Activated T-helper 2 cell treated with anti-CD3 and anti-CD28 coated beads, Interferon-gamma antibody, Interleukin-2, Interleukin-4, amounts not matched to agents 10 μg/mL and 5 μg/mL and 100 μg/mL, durations not matched to agents 14 hours and 24 hours and 36 hours (primary cell): ENCODE data around the gene ARF3. TPM values are rescaled to one million over a fixed set of nuclear protein-coding genes. Genes with fewer than 3 reads are reported as not detected.
A peak's percentile ranks its signal among the peaks of the same experiment; 100 is the strongest.
"Not testable (repeated sequence)": the region's sequence is repeated elsewhere in the genome, so short reads cannot be mapped to it uniquely, and the experiment has no call there.

Experiments used
- DNase-seq: peaks from one replicate; pipeline ENCODE4 v3.0.0; 2021; ENCODE audit warnings: low spot score
- H3K27ac Mint-ChIP-seq: one replicate; pipeline ENCODE4 v1.8.0; 2021; ENCODE audit warnings: mixed read lengths
- H3K27me3 Mint-ChIP-seq: one replicate; pipeline ENCODE4 v1.8.0; 2021; ENCODE audit warnings: low read depth, mixed read lengths
- H3K36me3 Mint-ChIP-seq: one replicate; pipeline ENCODE4 v1.8.0; 2021; ENCODE audit warnings: low read depth, mixed read lengths
- H3K4me1 Mint-ChIP-seq: one replicate; pipeline ENCODE4 v1.8.0; 2021; ENCODE audit warnings: low read depth, mixed read lengths
- H3K4me3 Mint-ChIP-seq: one replicate; pipeline ENCODE4 v1.8.0; 2021; ENCODE audit warnings: low read depth, mild to moderate bottlenecking, moderate library complexity, mixed read lengths
- H3K9me3 Mint-ChIP-seq: one replicate; pipeline ENCODE4 v1.8.0; 2021; ENCODE audit warnings: mixed read lengths
- intact Hi-C: fragments of 100-400 bp; cut with micrococcal nuclease; formaldehyde crosslinking; loops from one replicate; pipeline ENCODE4 v1.15.1; 2023
- total RNA-seq: library from RNA; stranded (reverse); gene quantifications from 2 replicates; pipeline ENCODE4 v1.2.3, GENCODE V29; 2022

Gene ARF3
- total RNA-seq, 1 donor from 2014 or later, result 135 TPM

DNA sequence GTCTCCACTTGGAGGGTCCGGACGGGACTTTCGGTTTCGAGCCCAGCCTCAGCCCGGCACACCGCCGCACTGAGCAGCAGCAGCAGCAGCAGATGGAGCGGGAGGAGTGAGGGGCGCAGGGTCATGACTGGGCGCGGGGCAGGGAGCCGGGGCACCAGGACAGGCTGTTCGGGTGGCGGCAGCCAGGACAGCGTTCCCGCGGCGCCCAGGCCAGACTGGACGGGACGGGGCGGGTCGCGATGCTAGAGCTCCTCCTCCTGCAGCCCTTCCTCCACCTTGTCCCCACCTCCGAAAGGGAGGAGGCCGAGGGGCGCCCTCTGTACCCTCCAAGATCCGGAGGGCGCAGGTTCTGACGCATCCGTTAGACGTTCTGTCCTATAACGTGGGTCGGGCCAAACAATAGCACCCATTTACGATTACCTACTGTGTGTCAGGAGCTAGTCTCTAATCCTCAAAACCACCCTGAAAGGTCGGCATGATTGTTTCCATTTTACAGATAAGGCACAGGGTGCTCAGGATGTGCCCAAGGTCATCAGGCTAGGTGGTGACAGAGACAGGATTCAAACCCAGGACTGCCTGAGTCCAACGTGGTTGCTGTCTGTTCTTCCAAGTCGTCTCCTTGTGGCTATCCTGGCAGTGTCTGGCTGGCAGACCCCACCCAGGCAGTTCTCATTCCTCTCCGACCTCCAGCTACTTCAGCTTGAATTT is 31.8 kb downstream of the ARF3 start, which contains the start of gene FKBP11:
Gene FKBP11, minus strand, starts transcription at position 189 of the 708 bp plus-strand sequence. Its CDS starts 64 bp downstream, at position 125.
- intact Hi-C loops, result loop anchor here (2.0 kb wide), 3 partner anchors 21 to 73 kb away; partner anchors contain the start of gene DDX23
- peaks cover 52% of the 10 kb centered on the region for H3K36me3 Mint-ChIP-seq

DNA sequence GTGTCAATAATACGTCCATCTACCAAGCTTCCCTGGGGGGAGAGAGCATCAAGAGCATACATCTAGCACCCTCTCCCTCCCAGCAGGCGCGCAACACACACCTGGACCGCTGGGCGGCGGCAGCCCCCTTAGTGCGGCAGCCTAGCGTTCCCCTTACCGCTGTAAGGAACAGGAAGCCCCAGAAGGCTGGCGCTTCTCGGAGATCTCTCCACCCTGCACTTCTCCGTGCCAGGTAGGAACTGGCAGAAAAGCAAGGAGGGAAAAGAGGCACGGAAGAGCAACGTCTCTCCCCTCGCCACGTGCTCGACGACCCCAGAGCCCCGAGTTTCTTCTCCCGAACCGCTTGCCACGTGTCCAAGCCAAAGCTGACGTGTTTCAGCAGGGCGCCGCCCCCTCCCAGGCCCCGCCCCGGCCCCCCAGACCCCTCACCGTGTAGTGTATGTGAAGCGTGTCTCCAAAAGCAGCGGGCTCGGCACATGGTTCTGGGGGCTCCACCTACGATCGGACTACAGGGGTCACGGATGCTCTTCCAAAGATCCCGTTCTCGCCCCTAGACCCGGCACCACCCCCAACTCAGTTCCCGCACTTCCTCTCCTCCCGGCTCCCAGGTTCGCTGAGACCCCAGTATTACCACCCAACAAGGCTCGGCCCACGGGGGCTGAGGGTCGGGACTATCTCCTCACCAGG is 32.5 kb downstream of the ARF3 start:
- peaks cover 46% of the 10 kb centered on the region for H3K36me3 Mint-ChIP-seq
- H3K4me1 Mint-ChIP-seq, result peaks cover 26% of the 10 kb centered on the region
- intact Hi-C loops, result loop anchor here (2.0 kb wide), 3 partner anchors 20 to 72 kb away; partner anchors contain the start of gene DDX23

More for the DNA sequence above, 31.8 kb downstream of the ARF3 start, which contains the start of gene FKBP11:
- no peaks in the 10 kb centered on the region for H3K27me3 Mint-ChIP-seq
- no peaks in the 10 kb centered on the region for H3K9me3 Mint-ChIP-seq
- H3K4me1 Mint-ChIP-seq, result peaks cover 26% of the 10 kb centered on the region
- H3K27ac Mint-ChIP-seq, result peak within 1 kb of the TSS; percentile 79
- H3K4me3 Mint-ChIP-seq, result peak within 1 kb of the TSS; percentile 87
- DNase-seq, result peak; percentile 49

DNA sequence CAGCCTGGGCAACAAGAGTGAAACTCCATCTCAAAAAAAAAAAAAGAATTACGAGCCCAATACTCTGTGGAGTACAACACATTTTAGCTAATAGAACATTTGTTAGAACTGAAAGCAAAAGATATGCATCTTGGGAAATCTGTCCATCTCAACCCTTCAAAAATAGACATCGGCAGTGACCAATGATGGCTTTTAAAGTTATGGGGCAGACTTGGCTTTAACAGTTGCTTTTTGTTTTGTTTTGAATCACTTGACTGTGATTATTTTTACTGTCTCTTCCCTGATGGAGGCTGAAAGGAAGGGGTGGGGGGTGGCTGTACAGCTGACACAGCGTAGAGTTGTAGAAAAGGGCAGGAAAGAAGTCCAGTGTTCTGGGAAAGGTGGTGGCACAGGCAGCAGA is 34.2 kb downstream of the ARF3 start:
- no peak for DNase-seq
- no peaks in the 10 kb centered on the region for H3K27me3 Mint-ChIP-seq
- intact Hi-C loops, result no loop called here
- peaks cover 32% of the 10 kb centered on the region for H3K4me1 Mint-ChIP-seq
- peaks cover 41% of the 10 kb centered on the region for H3K36me3 Mint-ChIP-seq
- no peak overlapping the region for H3K4me3 Mint-ChIP-seq
- no peaks in the 10 kb centered on the region for H3K9me3 Mint-ChIP-seq
- H3K27ac Mint-ChIP-seq, result no peak overlapping the region

More for the DNA sequence above, 32.5 kb downstream of the ARF3 start:
- peak; percentile 51 for DNase-seq
- no peaks in the 10 kb centered on the region for H3K27me3 Mint-ChIP-seq
- H3K27ac Mint-ChIP-seq, result peak overlapping the region; percentile 76
- H3K4me3 Mint-ChIP-seq, result peak overlapping the region; percentile 87
- no peaks in the 10 kb centered on the region for H3K9me3 Mint-ChIP-seq

DNA sequence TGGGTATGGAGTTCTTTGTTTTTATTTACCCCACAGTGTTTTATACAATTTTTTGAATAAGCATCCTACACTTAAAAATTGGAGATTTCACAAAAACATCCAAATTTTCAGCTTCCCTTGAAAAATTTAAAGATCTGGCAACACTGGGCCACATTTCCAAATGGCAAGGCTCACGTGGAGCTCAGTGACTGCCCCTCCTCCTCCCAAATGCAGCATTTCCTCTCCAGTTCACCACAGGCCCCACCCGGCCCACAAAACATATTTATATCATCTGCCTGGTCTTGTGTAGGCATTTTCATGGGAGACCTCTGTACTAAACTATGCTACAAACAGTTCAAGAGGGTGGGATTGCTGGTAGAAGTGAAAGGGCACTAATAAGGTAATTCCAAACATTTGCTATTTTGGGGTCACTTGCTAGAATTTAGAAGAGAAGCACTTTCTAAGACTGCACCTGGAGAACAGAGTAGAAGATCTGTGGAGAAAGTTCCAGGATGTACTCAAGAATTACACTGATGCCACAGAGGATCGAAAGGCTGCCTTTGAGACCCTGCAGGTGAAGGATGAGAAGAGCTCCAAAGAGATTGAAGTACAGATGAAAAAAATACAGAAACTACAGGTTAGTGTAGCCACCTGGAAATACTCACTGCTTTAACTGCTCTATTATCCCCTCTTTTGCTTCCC is 39.3 kb downstream of the ARF3 start:
- H3K27me3 Mint-ChIP-seq, result no peaks in the 10 kb centered on the region
- H3K4me1 Mint-ChIP-seq, result peaks cover 21% of the 10 kb centered on the region
- DNase-seq, result peak; percentile 14
- intact Hi-C loops, result no loop called here
- H3K27ac Mint-ChIP-seq, result peak overlapping the region; percentile 17
- H3K9me3 Mint-ChIP-seq, result no peaks in the 10 kb centered on the region
- H3K4me3 Mint-ChIP-seq, result peak overlapping the region; percentile 51
- H3K36me3 Mint-ChIP-seq, result peaks cover 21% of the 10 kb centered on the region

DNA sequence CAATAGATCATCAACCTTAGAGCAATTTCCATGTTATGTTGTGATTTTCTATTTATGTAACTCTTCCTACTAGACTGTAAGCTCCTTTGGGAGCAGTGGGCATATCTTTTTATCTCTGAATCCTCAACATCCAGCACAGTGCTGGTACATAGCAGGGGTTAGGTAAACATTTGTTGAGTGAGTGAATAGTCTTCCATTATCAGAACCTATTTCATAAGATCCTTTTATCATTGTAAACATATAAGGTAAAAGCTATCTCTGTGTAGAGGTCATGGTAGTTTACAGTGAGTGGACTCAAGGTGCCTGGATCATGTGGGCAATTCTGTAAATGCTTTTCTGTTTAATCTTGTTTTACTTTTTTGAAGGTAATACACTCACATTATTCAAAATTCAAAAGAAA is 47.1 kb downstream of the ARF3 start:
- Mint-ChIP-seq H3K4me3 (no peak overlapping the region), H3K4me1 (no peaks in the 10 kb centered on the region), H3K27me3 (no peaks in the 10 kb centered on the region), H3K36me3 (no peaks in the 10 kb centered on the region), H3K27ac (no peak overlapping the region), H3K9me3 (no peaks in the 10 kb centered on the region)
- intact Hi-C loops, result no loop called here
- no peak for DNase-seq

- H3K4me3 Mint-ChIP-seq, H3K27ac Mint-ChIP-seq, H3K36me3 Mint-ChIP-seq, DNase-seq, H3K9me3 Mint-ChIP-seq, H3K27me3 Mint-ChIP-seq, intact Hi-C loops, H3K4me1 Mint-ChIP-seq: not testable (repeated sequence)
Measured at GRCh38 chr12:48909698-48910097, 47.6 kb downstream of the ARF3 start.

GRCh38 chr12:48907245-48907644 is 50.0 kb downstream of the ARF3 start:
- intact Hi-C loops, result no loop called here
- H3K4me1 Mint-ChIP-seq, result peaks cover 9% of the 10 kb centered on the region
- no peaks in the 10 kb centered on the region for H3K36me3 Mint-ChIP-seq
- H3K4me3 Mint-ChIP-seq, result no peak overlapping the region
- no peaks in the 10 kb centered on the region for H3K9me3 Mint-ChIP-seq
- DNase-seq, result no peak
- H3K27me3 Mint-ChIP-seq, result no peaks in the 10 kb centered on the region
- no peak overlapping the region for H3K27ac Mint-ChIP-seq

GRCh38 chr12:48903982-48904411 is 53.3 kb downstream of the ARF3 start:
- Mint-ChIP-seq H3K27me3 (no peaks in the 10 kb centered on the region), H3K27ac (no peak overlapping the region), H3K4me3 (peak overlapping the region; percentile 62), H3K9me3 (no peaks in the 10 kb centered on the region), H3K4me1 (peaks cover 9% of the 10 kb centered on the region), H3K36me3 (no peaks in the 10 kb centered on the region)
- intact Hi-C loops, result loop anchor here (2.0 to 5.0 kb wide), 3 partner anchors 21 to 68 kb away; partner anchors contain the start of genes FKBP11 and WNT10B
- peak; percentile 69 for DNase-seq

GRCh38 chr12:48903363-48903981 is 53.8 kb downstream of the ARF3 start:
- no peaks in the 10 kb centered on the region for H3K9me3 Mint-ChIP-seq
- H3K36me3 Mint-ChIP-seq, result no peaks in the 10 kb centered on the region
- H3K4me1 Mint-ChIP-seq, result peaks cover 9% of the 10 kb centered on the region
- H3K27me3 Mint-ChIP-seq, result peaks cover 2% of the 10 kb centered on the region
- peak overlapping the region; percentile 73 for H3K4me3 Mint-ChIP-seq
- H3K27ac Mint-ChIP-seq, result no peak overlapping the region
- DNase-seq, result no peak
- intact Hi-C loops, result loop anchor here (5.0 kb wide), 2 partner anchors 34 to 69 kb away; partner anchors contain the start of gene WNT10B

GRCh38 chr12:48901278-48901677 is 56.0 kb downstream of the ARF3 start:
- no peak for DNase-seq

DNA sequence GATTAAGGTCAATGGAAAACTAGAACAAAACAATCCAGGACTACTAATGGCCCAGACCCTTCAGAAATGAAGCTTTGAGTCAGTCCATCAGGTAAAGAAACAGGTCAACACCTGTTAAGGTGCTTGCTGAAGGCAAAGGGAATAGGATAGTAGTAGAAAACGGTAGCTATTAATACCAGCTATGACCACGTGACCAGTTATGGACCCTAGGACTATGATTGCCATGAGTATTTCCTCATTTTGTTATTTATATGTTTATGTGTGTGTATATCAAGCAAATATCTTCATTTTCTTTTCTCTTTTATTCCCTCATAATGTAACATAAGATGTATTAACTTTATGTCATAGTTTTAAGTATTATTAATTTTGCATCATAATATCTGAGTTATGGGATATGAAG is 57.6 kb downstream of the ARF3 start:
- DNase-seq, result no peak
- Mint-ChIP-seq H3K4me3 (no peak overlapping the region), H3K36me3 (no peaks in the 10 kb centered on the region), H3K9me3 (no peaks in the 10 kb centered on the region), H3K27me3 (peaks cover 8% of the 10 kb centered on the region), H3K27ac (no peak overlapping the region), H3K4me1 (peaks cover 9% of the 10 kb centered on the region)
- intact Hi-C loops, result loop anchor here (5.0 kb wide), 2 partner anchors 38 to 73 kb away; partner anchors contain the start of gene WNT10B

More at GRCh38 chr12:48901278-48901677, 56.0 kb downstream of the ARF3 start:
- no peak overlapping the region for H3K27ac Mint-ChIP-seq
- peaks cover 6% of the 10 kb centered on the region for H3K27me3 Mint-ChIP-seq
- no peaks in the 10 kb centered on the region for H3K9me3 Mint-ChIP-seq
- H3K4me1 Mint-ChIP-seq, result peaks cover 9% of the 10 kb centered on the region
- intact Hi-C loops, result loop anchor here (5.0 kb wide), 2 partner anchors 36 to 71 kb away; partner anchors contain the start of gene WNT10B
- H3K36me3 Mint-ChIP-seq, result no peaks in the 10 kb centered on the region
- no peak overlapping the region for H3K4me3 Mint-ChIP-seq

DNA sequence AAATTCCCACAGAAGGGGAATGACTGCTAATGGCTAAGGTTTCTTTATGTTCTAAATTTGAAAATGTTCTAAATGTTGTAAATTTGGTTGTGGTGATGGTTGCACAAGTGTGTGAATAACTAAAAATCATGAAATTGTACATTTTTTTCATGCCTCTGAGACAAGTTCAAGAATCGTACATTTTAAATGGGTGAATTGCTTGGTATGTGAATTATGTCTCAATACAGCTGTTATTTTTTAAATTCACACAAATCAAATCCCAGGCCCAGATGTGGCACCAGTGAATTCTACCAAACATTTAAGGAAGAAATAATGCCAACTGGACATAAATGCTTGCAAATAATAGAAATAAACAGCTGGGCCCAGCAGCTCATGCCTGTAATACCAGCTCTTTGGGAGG is 63.0 kb downstream of the ARF3 start:
- Mint-ChIP-seq H3K4me1 (peaks cover 7% of the 10 kb centered on the region), H3K4me3 (no peak overlapping the region), H3K9me3 (no peaks in the 10 kb centered on the region), H3K27ac (no peak overlapping the region), H3K36me3 (no peaks in the 10 kb centered on the region), H3K27me3 (peaks cover 25% of the 10 kb centered on the region)
- intact Hi-C loops, result loop anchor here (5.0 kb wide), 1 partner anchor 103 kb away; the partner anchor contains the start of gene DDN
- no peak for DNase-seq
